Thyroid gland (tissue), 4 donors: ENCODE data around the gene CARTPT.

Experiments used
- CTCF ChIP-seq, 6 experiments: fragments of 200-600 bp in 3 of 6; fragments of 450-650 bp in 3 of 6; sonication (generic) in 3 of 6; IDR thresholded peaks; one replicate each; pipeline ENCODE4 v1.5.1; 2016 to 2019; ENCODE audit warnings: antibody characterized with exemption in 6 of 6, mild to moderate bottlenecking in 2 of 6, inconsistent platforms in 1 of 6, moderate library complexity in 1 of 6
- POLR2A ChIP-seq, 2 donors: fragments of 450-650 bp; IDR thresholded peaks; one replicate each; pipeline ENCODE4 v1.6.1; 2017; ENCODE audit warnings: antibody characterized with exemption in 2 of 2, mild to moderate bottlenecking in 2 of 2, moderate library complexity in 1 of 2

GRCh38 chr5:71740015-71740753, 21.1 kb downstream of the CARTPT start:
- TF ChIP-seq CTCF (IDR thresholded peaks at IDR 0.05) = no peak
- no peak for TF ChIP-seq POLR2A (IDR thresholded peaks at IDR 0.05)
